Subcutaneous abdominal adipose tissue (tissue), 5 donors: ENCODE data around the gene CHD6.

Source experiments
- H3K27ac ChIP-seq: one replicate; pipeline ENCODE4 v1.7.0; 2013; ENCODE audit warnings: low read depth, mild to moderate bottlenecking, inconsistent platforms, low read length, moderate library complexity
- H3K27me3 ChIP-seq, 5 donors: one replicate each; pipeline ENCODE4 v1.7.0; 2013; ENCODE audit warnings: low read length in 5 of 5, inconsistent platforms in 1 of 5; ENCODE audit not compliant: control insufficient read depth in 5 of 5, insufficient read depth in 4 of 5
- H3K36me3 ChIP-seq, 5 donors: one replicate each; pipeline ENCODE4 v1.7.0; 2013; ENCODE audit warnings: low read length in 5 of 5; ENCODE audit not compliant: control insufficient read depth in 5 of 5, insufficient read depth in 5 of 5
- H3K4me1 ChIP-seq, 5 donors: one replicate each; pipeline ENCODE4 v1.7.0; 2013; ENCODE audit warnings: low read length in 5 of 5, mild to moderate bottlenecking in 3 of 5, moderate library complexity in 1 of 5; ENCODE audit not compliant: control insufficient read depth in 5 of 5, insufficient read depth in 5 of 5
- H3K4me3 ChIP-seq, 5 donors: one replicate each; pipeline ENCODE4 v1.7.0; 2013; ENCODE audit warnings: low read length in 5 of 5, low read depth in 1 of 5
- H3K9ac ChIP-seq, 5 donors: one replicate each; pipeline ENCODE4 v1.7.0; 2013; ENCODE audit warnings: low read length in 5 of 5, mild to moderate bottlenecking in 4 of 5, moderate library complexity in 3 of 5
- H3K9me3 ChIP-seq, 5 donors: one replicate each; pipeline ENCODE4 v1.7.0; 2013; ENCODE audit warnings: low read length in 5 of 5; ENCODE audit not compliant: control insufficient read depth in 5 of 5
- donor health status: healthy.
- donor health status: healthy.
- donor health status: healthy.
- donor health status: healthy.
- donor health status: healthy.

Gene CHD6

GRCh38 chr20:41462372-41463161 is 155.6 kb downstream of the CHD6 start:
- H3K36me3 ChIP-seq = peaks cover 13 to 40% (median 29%) of the 10 kb centered on the region in 5 donors
- H3K4me3 ChIP-seq = no peak overlapping the region
- H3K4me1 ChIP-seq = no peaks in the 10 kb centered on the region
- H3K9me3 ChIP-seq = peaks cover 0 to 8% (median 3%) of the 10 kb centered on the region in 5 donors
- no peaks in the 10 kb centered on the region for H3K27me3 ChIP-seq
- no peak overlapping the region for H3K9ac ChIP-seq
- no peak overlapping the region for H3K27ac ChIP-seq

GRCh38 chr20:41458761-41459160 is 159.4 kb downstream of the CHD6 start:
- no peak overlapping the region for H3K9ac ChIP-seq
- H3K27me3 ChIP-seq = no peaks in the 10 kb centered on the region
- H3K27ac ChIP-seq = no peak overlapping the region
- H3K4me1 ChIP-seq = no peaks in the 10 kb centered on the region
- H3K36me3 ChIP-seq = peaks cover 32 to 52% (median 39%) of the 10 kb centered on the region in 5 donors
- H3K4me3 ChIP-seq = no peak overlapping the region
- no peaks in the 10 kb centered on the region for H3K9me3 ChIP-seq

GRCh38 chr20:41457173-41457857 is 160.9 kb downstream of the CHD6 start:
- Histone ChIP-seq H3K4me1 (no peaks in the 10 kb centered on the region), H3K36me3 (peaks cover 25 to 66% (median 53%) of the 10 kb centered on the region in 5 donors), H3K9ac (no peak overlapping the region), H3K9me3 (no peaks in the 10 kb centered on the region), H3K27me3 (no peaks in the 10 kb centered on the region), H3K27ac (no peak overlapping the region), H3K4me3 (no peak overlapping the region)

GRCh38 chr20:41456351-41456750 is 161.8 kb downstream of the CHD6 start:
- no peak overlapping the region for H3K4me3 ChIP-seq
- no peaks in the 10 kb centered on the region for H3K27me3 ChIP-seq
- H3K4me1 ChIP-seq = no peaks in the 10 kb centered on the region
- no peak overlapping the region for H3K9ac ChIP-seq
- no peaks in the 10 kb centered on the region for H3K9me3 ChIP-seq
- peaks cover 20 to 71% (median 57%) of the 10 kb centered on the region in 5 donors for H3K36me3 ChIP-seq
- H3K27ac ChIP-seq = no peak overlapping the region

- peaks cover 25 to 88% (median 72%) of the 10 kb centered on the region in 5 donors for H3K36me3 ChIP-seq
- H3K27me3 ChIP-seq = no peaks in the 10 kb centered on the region
- no peak overlapping the region for H3K27ac ChIP-seq
- H3K9me3 ChIP-seq = no peaks in the 10 kb centered on the region
- H3K4me3 ChIP-seq = no peak overlapping the region
- H3K4me1 ChIP-seq = no peaks in the 10 kb centered on the region
- no peak overlapping the region for H3K9ac ChIP-seq
These were observed 163.9 kb downstream of the CHD6 start for GRCh38 chr20:41454250-41454649.

GRCh38 chr20:41453010-41453950 is 164.9 kb downstream of the CHD6 start:
- Histone ChIP-seq H3K27ac (no peak overlapping the region), H3K27me3 (no peaks in the 10 kb centered on the region), H3K36me3 (peaks cover 25 to 88% (median 77%) of the 10 kb centered on the region in 5 donors), H3K4me1 (no peaks in the 10 kb centered on the region), H3K4me3 (no peak overlapping the region), H3K9ac (no peak overlapping the region), H3K9me3 (no peaks in the 10 kb centered on the region)

- Histone ChIP-seq H3K9ac (no peak overlapping the region), H3K9me3 (no peaks in the 10 kb centered on the region), H3K4me3 (no peak overlapping the region), H3K36me3 (peaks cover 31 to 93% (median 84%) of the 10 kb centered on the region in 5 donors), H3K27me3 (no peaks in the 10 kb centered on the region), H3K4me1 (no peaks in the 10 kb centered on the region), H3K27ac (no peak overlapping the region)
These were observed 166.0 kb downstream of the CHD6 start for GRCh38 chr20:41452226-41452625.

- H3K36me3 ChIP-seq = peaks cover 44 to 93% (median 77%) of the 10 kb centered on the region in 5 donors
- H3K4me3 ChIP-seq = no peak overlapping the region
- H3K27ac ChIP-seq = no peak overlapping the region
- H3K9me3 ChIP-seq = no peaks in the 10 kb centered on the region
- H3K27me3 ChIP-seq = no peaks in the 10 kb centered on the region
- H3K9ac ChIP-seq = no peak overlapping the region
- H3K4me1 ChIP-seq = no peaks in the 10 kb centered on the region
These were observed 171.2 kb downstream of the CHD6 start for GRCh38 chr20:41447006-41447405.

- Histone ChIP-seq H3K4me3 (no peak overlapping the region), H3K27ac (no peak overlapping the region), H3K36me3 (peaks cover 44 to 93% (median 76%) of the 10 kb centered on the region in 5 donors), H3K27me3 (no peaks in the 10 kb centered on the region), H3K9ac (no peak overlapping the region), H3K9me3 (no peaks in the 10 kb centered on the region), H3K4me1 (no peaks in the 10 kb centered on the region)
These were observed 171.7 kb downstream of the CHD6 start for GRCh38 chr20:41446456-41446855.
